GM18858 (cell line): ENCODE data around the gene ZNF467.

ENCODE experiments used
- ATAC-seq: cut with Tn5 transposase; IDR thresholded peaks from one replicate; pipeline ENCODE4 v1.9.1; 2021; ENCODE audit not compliant: unreplicated experiment

Gene ZNF467

DNA sequence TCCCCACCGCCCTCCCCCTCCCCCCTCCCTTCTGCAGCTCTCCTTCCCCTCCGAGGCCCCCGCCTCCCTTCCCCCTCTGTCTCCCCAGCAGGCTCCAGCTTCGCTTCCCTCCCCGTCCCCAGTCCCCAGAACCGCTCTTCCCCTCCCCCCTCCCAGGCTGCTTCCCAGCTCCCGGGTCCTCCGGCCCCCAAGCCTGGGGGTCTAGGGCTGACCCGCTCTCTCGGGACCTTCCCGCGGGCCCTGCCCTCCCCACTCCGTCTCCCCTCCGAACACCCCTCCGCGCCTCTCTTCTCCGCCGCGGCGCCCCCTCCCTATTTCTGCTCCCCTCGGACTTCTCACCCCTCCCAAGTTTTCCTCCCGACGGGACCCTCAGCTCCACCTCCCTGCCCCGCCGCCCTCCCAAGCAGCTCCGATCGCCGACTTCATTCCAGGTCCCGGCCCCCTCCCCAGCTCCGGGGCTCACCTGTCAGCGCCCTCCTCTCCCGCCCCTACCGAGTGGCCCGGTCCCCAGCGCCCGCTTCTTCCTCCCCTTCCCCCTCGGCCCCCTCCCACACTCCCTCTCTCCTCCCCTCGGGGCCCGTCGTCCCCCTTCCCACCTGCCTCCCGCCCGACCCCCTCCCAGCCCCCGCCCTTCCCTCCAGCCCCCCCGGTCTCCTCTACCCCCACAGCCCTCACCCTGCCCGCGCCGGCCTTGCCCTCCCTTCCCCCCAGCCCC lies 990 bp downstream of the ZNF467 start:
- no peak for ATAC-seq

DNA sequence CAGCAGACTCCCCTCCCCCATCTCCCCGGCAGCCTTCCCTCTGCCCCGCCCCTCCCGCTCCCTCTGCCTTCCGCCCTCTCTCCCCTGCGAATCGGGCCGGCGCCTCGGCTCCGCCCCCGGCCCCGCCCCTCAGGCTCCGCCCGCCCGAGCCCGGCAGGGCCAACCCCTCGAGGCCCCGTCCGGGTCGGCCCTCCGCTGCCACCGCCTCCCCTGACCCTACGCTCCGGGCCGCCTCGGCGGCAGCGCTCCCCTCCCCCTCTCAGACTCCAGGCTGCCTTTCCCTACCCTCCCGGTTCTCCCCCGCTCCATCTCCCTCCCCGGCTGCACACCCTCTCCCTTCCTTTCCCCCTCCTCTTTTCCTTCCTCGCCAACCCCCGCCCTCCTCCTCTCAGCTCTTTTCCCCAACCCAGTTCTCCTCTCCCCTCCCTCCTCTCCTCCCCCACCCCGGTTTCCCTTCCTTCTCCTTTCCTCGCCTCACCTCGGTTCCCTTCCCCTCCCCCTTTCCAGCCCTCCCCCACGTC lies 1.6 kb downstream of the ZNF467 start:
- peak; percentile 91 for ATAC-seq

DNA sequence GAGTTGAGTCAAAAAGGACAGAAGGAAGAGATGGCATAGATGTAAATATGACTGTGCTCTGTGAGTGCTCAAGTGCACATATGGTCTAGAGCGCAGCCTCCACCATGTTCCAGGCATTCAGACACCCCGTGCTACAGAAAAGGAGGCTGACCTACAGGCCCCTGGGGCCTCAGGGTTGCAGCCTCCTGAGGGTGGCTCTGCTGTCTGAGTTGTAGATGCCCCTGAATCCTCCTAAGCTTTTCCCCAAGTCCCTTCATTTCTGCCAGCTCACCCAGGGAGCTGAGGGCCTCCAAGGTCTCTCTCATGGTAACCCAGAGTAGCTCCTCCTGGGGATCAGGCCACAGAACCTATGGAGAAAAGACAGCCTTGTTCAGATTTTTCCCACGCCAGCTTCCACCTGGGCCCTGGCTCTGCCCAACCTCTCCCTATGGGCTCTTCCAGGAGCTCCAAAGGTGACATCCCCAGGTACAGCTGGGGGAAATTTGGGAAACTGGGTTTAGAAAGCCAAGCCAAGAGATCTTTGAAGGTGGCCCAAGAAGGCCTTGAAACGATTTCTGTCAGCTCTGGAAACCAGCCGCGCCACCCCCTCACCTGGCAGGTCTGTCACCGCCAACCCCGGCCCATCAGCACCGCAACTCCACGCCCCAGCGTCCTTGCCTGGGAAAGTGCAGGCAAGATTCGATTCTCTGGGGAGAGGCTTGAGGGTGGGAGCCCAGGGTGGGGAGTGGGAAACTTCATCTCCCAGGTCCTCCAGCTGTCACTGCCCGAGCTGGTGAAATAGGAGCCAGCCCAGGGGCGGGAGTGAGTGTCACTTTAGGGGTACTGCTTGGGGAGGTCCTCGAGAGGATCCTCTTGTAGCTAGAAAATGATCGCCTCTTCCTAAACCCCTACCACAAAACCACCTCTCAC lies 2.4 kb downstream of the ZNF467 start:
- no peak for ATAC-seq

DNA sequence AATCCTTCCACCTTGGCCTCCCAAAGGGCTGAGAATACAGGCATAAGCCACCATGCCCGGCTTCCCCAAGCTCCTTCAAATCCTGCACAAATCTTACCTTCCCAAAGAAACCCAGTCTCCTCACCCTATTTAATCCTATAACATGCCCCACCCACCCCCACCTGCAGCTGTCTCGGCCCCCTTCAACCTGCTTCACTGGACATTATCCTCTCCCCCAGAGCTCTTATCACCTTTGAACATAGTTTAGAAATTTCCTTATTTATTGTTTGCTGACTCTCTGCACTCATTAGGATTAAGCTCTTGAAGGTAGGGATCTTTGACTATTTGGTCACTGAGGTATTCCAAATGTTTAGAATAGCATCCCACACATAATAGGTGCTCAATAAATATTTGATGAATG lies 3.5 kb downstream of the ZNF467 start:
- no peak for ATAC-seq

DNA sequence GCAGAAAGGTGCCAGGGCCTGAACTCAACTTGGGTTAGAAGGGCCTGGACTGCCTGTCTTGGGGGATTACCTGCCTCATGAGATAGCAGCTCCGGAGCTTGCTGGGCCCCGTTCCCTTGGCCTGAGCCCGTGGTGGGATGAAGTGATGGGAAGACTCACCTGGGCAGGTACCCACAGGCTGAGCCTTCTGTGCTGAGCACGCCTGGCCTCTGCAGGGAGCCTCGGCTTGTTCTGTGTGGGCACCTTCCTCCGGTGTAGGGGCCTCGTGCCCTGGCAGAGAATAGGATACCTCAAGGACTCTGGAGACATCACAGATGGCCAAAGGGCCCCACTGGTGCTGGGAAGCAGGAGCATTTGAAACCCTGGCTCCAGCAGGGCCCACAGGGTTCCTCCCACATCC lies 4.5 kb downstream of the ZNF467 start:
- ATAC-seq: no peak

- no peak for ATAC-seq
These were observed 6.3 kb downstream of the ZNF467 start for GRCh38 chr7:149767068-149767467.

DNA sequence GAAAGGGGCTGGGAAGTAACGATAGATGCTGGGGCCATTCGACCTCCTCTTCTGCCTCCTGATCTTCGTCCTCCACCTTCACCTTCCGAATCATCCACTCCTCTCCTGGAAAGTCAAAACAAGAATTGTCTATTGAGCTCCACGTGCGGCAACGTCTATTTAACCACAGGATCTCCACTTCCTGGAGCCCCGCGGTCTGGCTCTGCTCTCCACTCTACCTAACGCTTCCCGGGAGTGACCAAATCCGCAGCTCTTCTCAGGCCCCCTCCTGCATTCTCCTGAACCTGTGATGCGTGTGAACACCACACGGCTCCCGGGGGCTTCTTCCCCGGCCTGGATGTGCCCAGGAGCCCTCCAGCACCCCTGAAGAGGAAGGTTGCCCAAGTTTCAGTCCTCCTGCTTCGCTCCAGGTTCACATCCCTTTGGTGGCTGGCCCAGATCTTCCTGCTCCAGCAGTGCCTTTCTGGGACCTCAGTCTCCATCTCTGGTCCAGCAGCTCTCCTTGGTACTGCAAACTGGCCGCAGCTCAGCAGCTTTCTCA lies 7.2 kb downstream of the ZNF467 start:
- no peak for ATAC-seq

GRCh38 chr7:149765399-149766121 lies 7.8 kb downstream of the ZNF467 start:
- ATAC-seq: no peak

DNA sequence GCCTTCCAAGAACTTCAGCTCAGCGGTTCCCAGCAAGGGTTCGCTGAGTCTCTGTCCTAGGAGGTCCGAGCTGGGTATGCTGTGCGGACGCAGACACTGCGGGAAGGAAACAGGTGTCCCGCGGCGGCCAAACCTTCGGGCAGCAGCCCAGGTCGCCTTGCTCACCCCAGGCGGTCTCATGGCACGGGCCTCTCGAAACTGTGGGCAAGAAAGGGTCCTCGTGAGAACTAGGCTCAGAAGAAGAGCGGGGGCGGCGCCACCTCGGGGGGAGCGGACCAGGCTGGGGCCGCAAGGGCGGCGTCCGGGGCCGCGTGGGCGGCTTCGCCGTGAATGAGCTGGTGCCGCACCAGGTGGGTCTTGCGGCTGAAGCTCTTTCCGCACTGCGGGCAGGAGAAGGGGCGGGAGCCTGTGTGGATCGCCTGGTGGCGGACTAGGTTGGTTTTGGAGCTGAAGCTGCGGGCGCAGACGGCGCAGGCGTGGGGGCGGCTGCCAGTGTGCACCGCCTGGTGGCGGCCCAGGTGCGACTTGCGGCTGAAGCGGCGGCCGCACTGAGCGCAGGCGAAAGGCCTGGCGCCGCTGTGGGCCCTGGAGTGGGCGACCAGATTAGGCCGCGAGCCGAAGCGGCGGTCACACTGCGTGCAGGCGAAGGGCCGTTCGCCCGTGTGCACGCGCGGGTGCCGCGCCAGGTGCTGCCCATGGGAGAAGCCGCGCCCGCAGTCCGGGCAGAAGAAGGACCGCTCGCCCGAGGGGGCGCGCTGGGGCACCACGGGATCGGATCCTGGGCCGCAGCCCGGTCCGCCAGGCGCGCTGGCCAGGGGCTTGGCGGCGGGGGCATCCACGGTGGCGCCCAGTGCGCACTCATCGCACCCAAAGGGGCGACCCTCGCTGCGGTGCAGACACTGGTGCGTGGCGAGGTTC lies 8.6 kb downstream of the ZNF467 start:
- ATAC-seq: no peak

GRCh38 chr7:149763563-149764240 lies 9.7 kb downstream of the ZNF467 start:
- ATAC-seq: no peak

- ATAC-seq: no peak
These were observed 10.8 kb downstream of the ZNF467 start for GRCh38 chr7:149762610-149763009.

- no peak for ATAC-seq
These were observed 11.3 kb downstream of the ZNF467 start for GRCh38 chr7:149762089-149762488.

GRCh38 chr7:149761307-149761706 lies 12.1 kb downstream of the ZNF467 start:
- no peak for ATAC-seq

- ATAC-seq: no peak
These were observed 12.8 kb downstream of the ZNF467 start for GRCh38 chr7:149760538-149760937.

GRCh38 chr7:149759093-149759860 lies 14.1 kb downstream of the ZNF467 start:
- no peak for ATAC-seq

GRCh38 chr7:149753375-149754233 lies 19.8 kb downstream of the ZNF467 start:
- ATAC-seq: no peak

GRCh38 chr7:149752646-149753045 lies 20.7 kb downstream of the ZNF467 start:
- no peak for ATAC-seq
